Neural progenitor cell (in vitro differentiated cells): ENCODE results near the gene CYB561D1. TPM values are rescaled to one million over a fixed set of nuclear protein-coding genes. Genes with fewer than 3 reads are reported as not detected.

Experiments
- DNase-seq: peaks from one replicate; pipeline ENCODE4 v3.0.0-alpha.2; 2016; ENCODE audit warnings: low spot score
- H2AFZ ChIP-seq: fragments of 200-600 bp; sonication (generic); replicated peaks from 2 replicates; pipeline ENCODE4 v1.6.1; 2016; ENCODE audit warnings: antibody characterized with exemption
- H3F3A ChIP-seq: fragments of 200-600 bp; sonication (generic); 2 replicates; pipeline ENCODE4 v1.6.1; 2016; ENCODE audit warnings: antibody characterized with exemption, low read depth
- H3K27ac ChIP-seq: fragments of 200-600 bp; sonication (generic); 2 replicates; pipeline ENCODE4 v1.5.1; 2016; ENCODE audit warnings: mild to moderate bottlenecking
- H3K27me3 ChIP-seq: fragments of 200-600 bp; sonication (generic); 2 replicates; pipeline ENCODE4 v1.6.1; 2016; ENCODE audit warnings: mild to moderate bottlenecking, moderate library complexity
- H3K36me3 ChIP-seq: fragments of 200-600 bp; sonication (generic); 2 replicates; pipeline ENCODE4 v1.5.1; 2016
- H3K4me1 ChIP-seq: fragments of 200-600 bp; sonication (generic); 2 replicates; pipeline ENCODE4 v1.6.1; 2016; ENCODE audit warnings: mixed run types
- H3K4me2 ChIP-seq: fragments of 200-600 bp; sonication (generic); 2 replicates; pipeline ENCODE4 v1.6.1; 2016
- H3K4me3 ChIP-seq: fragments of 200-600 bp; sonication (generic); 2 replicates; pipeline ENCODE4 v1.5.1; 2016
- H3K79me2 ChIP-seq: fragments of 200-600 bp; sonication (generic); 2 replicates; pipeline ENCODE4 v1.6.1; 2016; ENCODE audit warnings: low read depth
- H3K9ac ChIP-seq: fragments of 200-600 bp; sonication (generic); 2 replicates; pipeline ENCODE4 v1.6.1; 2016
- H3K9me3 ChIP-seq: fragments of 200-600 bp; sonication (generic); 2 replicates; pipeline ENCODE4 v1.5.1; 2016; ENCODE audit warnings: low read depth
- H4K20me1 ChIP-seq: fragments of 200-600 bp; sonication (generic); 2 replicates; pipeline ENCODE4 v1.6.1; 2016; ENCODE audit warnings: low read depth
- H3K27ac Mint-ChIP-seq: 3 replicates; pipeline ENCODE4 v1.8.0; 2021; ENCODE audit warnings: mixed read lengths
- H3K27me3 Mint-ChIP-seq: 2 replicates; pipeline ENCODE4 v1.8.0; 2022; ENCODE audit warnings: low read depth, mild to moderate bottlenecking, inconsistent platforms, moderate library complexity, mixed read lengths; ENCODE audit not compliant: insufficient read depth
- H3K36me3 Mint-ChIP-seq: 3 replicates; pipeline ENCODE4 v1.8.0; 2021; ENCODE audit warnings: mixed read lengths
- H3K4me1 Mint-ChIP-seq: 3 replicates; pipeline ENCODE4 v1.8.0; 2021; ENCODE audit warnings: mixed read lengths
- H3K4me3 Mint-ChIP-seq: 3 replicates; pipeline ENCODE4 v1.8.0; 2021; ENCODE audit warnings: mild to moderate bottlenecking, moderate library complexity, mixed read lengths
- H3K9me3 Mint-ChIP-seq: 3 replicates; pipeline ENCODE4 v1.8.0; 2020; ENCODE audit warnings: mixed read lengths
- CTCF ChIP-seq: fragments of 200-600 bp; sonication (generic); IDR thresholded peaks from 2 replicates; pipeline ENCODE4 v1.5.1; 2017; ENCODE audit warnings: antibody characterized with exemption, mild to moderate bottlenecking
- EZH2 ChIP-seq: fragments of 200-600 bp; sonication (generic); IDR thresholded peaks from 2 replicates; pipeline ENCODE4 v1.6.1; 2017; ENCODE audit warnings: antibody characterized with exemption, mild to moderate bottlenecking, moderate library complexity
- EZH2phosphoT487 ChIP-seq: fragments of 200-600 bp; sonication (generic); IDR thresholded peaks from 2 replicates; pipeline ENCODE4 v1.6.1; 2017; ENCODE audit warnings: antibody characterized with exemption
- total RNA-seq: library from RNA; depleted of rRNA; stranded (reverse); fragments of >200 nt; gene quantifications from 2 replicates; pipeline ENCODE4 v1.2.3, GENCODE V29; 2015; ENCODE audit warnings: low replicate concordance

The CYB561D1 gene
- total RNA-seq, 1 donor from 2014 or later, result 4.3 TPM

GRCh38 chr1:109497449-109498160, 3.7 kb downstream of the CYB561D1 start:
- Mint-ChIP-seq H3K4me3 (no peak overlapping the region), H3K27ac (no peak overlapping the region)

GRCh38 chr1:109498161-109498801, 4.4 kb downstream of the CYB561D1 start:
- Histone ChIP-seq H3K36me3 (no peaks in the 10 kb centered on the region), H3K27ac (peak overlapping the region; percentile 67), H3K9ac (peak overlapping the region; percentile 27), H3K79me2 (peaks cover 6% of the 10 kb centered on the region), H3K27me3 (no peaks in the 10 kb centered on the region), H3F3A (peaks cover 33% of the 10 kb centered on the region), H3K4me1 (peaks cover 20% of the 10 kb centered on the region), H2AFZ (no peak overlapping the region), H3K4me2 (peak overlapping the region; percentile 71), H3K4me3 (peak overlapping the region; percentile 15), H3K9me3 (no peaks in the 10 kb centered on the region), H4K20me1 (peaks cover 7% of the 10 kb centered on the region)
- no peaks in the 10 kb centered on the region for H3K9me3 Mint-ChIP-seq
- H3K27ac Mint-ChIP-seq, result no peak overlapping the region
- H3K27me3 Mint-ChIP-seq, result peaks cover 5% of the 10 kb centered on the region
- peak; percentile 81 for DNase-seq
- H3K36me3 Mint-ChIP-seq, result peaks cover 5% of the 10 kb centered on the region
- TF ChIP-seq CTCF (peak; percentile 70), EZH2 (no peak)
- peaks cover 67% of the 10 kb centered on the region for H3K4me1 Mint-ChIP-seq
- H3K4me3 Mint-ChIP-seq, result peak overlapping the region; percentile 57

More at GRCh38 chr1:109497449-109498160, 3.7 kb downstream of the CYB561D1 start:
- peaks cover 5% of the 10 kb centered on the region for H3K27me3 Mint-ChIP-seq
- peaks cover 20% of the 10 kb centered on the region for H3K4me1 ChIP-seq
- peaks cover 5% of the 10 kb centered on the region for H3K36me3 Mint-ChIP-seq
- no peak overlapping the region for H2AFZ ChIP-seq
- H3K79me2 ChIP-seq, result peaks cover 6% of the 10 kb centered on the region
- DNase-seq, result peak; percentile 49
- peak overlapping the region; percentile 67 for H3K27ac ChIP-seq
- H3K9ac ChIP-seq, result peak overlapping the region; percentile 27
- no peaks in the 10 kb centered on the region for H3K9me3 Mint-ChIP-seq
- peaks cover 37% of the 10 kb centered on the region for H3F3A ChIP-seq
- H3K27me3 ChIP-seq, result no peaks in the 10 kb centered on the region
- no peaks in the 10 kb centered on the region for H3K36me3 ChIP-seq
- H3K9me3 ChIP-seq, result no peaks in the 10 kb centered on the region
- TF ChIP-seq CTCF (no peak), EZH2 (no peak), EZH2phosphoT487 (no peak)
- H4K20me1 ChIP-seq, result peaks cover 7% of the 10 kb centered on the region
- H3K4me3 ChIP-seq, result peak overlapping the region; percentile 15
- H3K4me2 ChIP-seq, result peak overlapping the region; percentile 71
- H3K4me1 Mint-ChIP-seq, result peaks cover 61% of the 10 kb centered on the region

GRCh38 chr1:109499081-109499480, 5.2 kb downstream of the CYB561D1 start:
- Mint-ChIP-seq H3K4me3 (no peak overlapping the region), H3K4me1 (peaks cover 67% of the 10 kb centered on the region), H3K27ac (no peak overlapping the region), H3K36me3 (peaks cover 5% of the 10 kb centered on the region), H3K9me3 (no peaks in the 10 kb centered on the region), H3K27me3 (peaks cover 5% of the 10 kb centered on the region)
- no peak for DNase-seq
- Histone ChIP-seq H3K36me3 (no peaks in the 10 kb centered on the region), H3K9me3 (no peaks in the 10 kb centered on the region), H3F3A (peaks cover 27% of the 10 kb centered on the region), H4K20me1 (peaks cover 7% of the 10 kb centered on the region), H3K4me1 (peaks cover 20% of the 10 kb centered on the region), H2AFZ (no peak overlapping the region), H3K9ac (no peak overlapping the region), H3K27ac (no peak overlapping the region), H3K4me3 (no peak overlapping the region), H3K79me2 (peaks cover 6% of the 10 kb centered on the region), H3K4me2 (no peak overlapping the region), H3K27me3 (no peaks in the 10 kb centered on the region)
- no peak for TF ChIP-seq EZH2phosphoT487
- no peak for TF ChIP-seq EZH2
- no peak for TF ChIP-seq CTCF
